HFF-Myc (cell line): ENCODE data around the gene COPS8.
A peak's percentile ranks its signal among the peaks of the same experiment; 100 is the strongest.

Experiments
- DNase-seq: peaks from one replicate; pipeline ENCODE4 v3.0.0-alpha.2; 2011; ENCODE audit warnings: low read depth; ENCODE audit errors: extremely low read depth
- H3K4me3 ChIP-seq: replicated peaks from 2 replicates; pipeline ENCODE4 v1.5.1; 2011; ENCODE audit warnings: low read depth, mild to moderate bottlenecking, control low read depth, low read length
- CTCF ChIP-seq: IDR thresholded peaks from 2 replicates; pipeline ENCODE4 v1.5.1; 2012; ENCODE audit warnings: mild to moderate bottlenecking, low read depth, low read length, control low read depth; ENCODE audit errors: missing control alignments

COPS8 gene

GRCh38 chr2:237057893-237058300, 27.8 kb upstream of the COPS8 start:
- no peak for DNase-seq
- TF ChIP-seq CTCF: no peak
- no peak overlapping the region for H3K4me3 ChIP-seq

GRCh38 chr2:237058423-237058822, 27.3 kb upstream of the COPS8 start:
- no peak for TF ChIP-seq CTCF
- no peak overlapping the region for H3K4me3 ChIP-seq
- no peak for DNase-seq

- no peak for DNase-seq
- no peak overlapping the region for H3K4me3 ChIP-seq
- no peak for TF ChIP-seq CTCF
These were observed 26.4 kb upstream of the COPS8 start for GRCh38 chr2:237059155-237059875.

GRCh38 chr2:237060534-237061312, 25.0 kb upstream of the COPS8 start:
- TF ChIP-seq CTCF: peak; percentile 63
- DNase-seq: peak; percentile 42
- no peak overlapping the region for H3K4me3 ChIP-seq

- no peak overlapping the region for H3K4me3 ChIP-seq
- no peak for DNase-seq
- TF ChIP-seq CTCF: no peak
These were observed 24.3 kb upstream of the COPS8 start for GRCh38 chr2:237061356-237061755.

GRCh38 chr2:237062585-237062984, 23.1 kb upstream of the COPS8 start:
- no peak overlapping the region for H3K4me3 ChIP-seq
- no peak for DNase-seq
- TF ChIP-seq CTCF: no peak
